GM12875 (cell line): ENCODE results near the gene BLOC1S6.

Experiments
- H3K4me3 ChIP-seq: one replicate; pipeline ENCODE4 v1.5.1; 2011; ENCODE audit warnings: low read depth, low read length, control low read depth
- CTCF ChIP-seq: IDR thresholded peaks from 2 replicates; pipeline ENCODE4 v1.5.1; 2011; ENCODE audit warnings: low read depth, mild to moderate bottlenecking, control low read depth, inconsistent platforms, low read length, moderate library complexity, borderline replicate concordance; ENCODE audit not compliant: insufficient read depth

The BLOC1S6 gene

DNA sequence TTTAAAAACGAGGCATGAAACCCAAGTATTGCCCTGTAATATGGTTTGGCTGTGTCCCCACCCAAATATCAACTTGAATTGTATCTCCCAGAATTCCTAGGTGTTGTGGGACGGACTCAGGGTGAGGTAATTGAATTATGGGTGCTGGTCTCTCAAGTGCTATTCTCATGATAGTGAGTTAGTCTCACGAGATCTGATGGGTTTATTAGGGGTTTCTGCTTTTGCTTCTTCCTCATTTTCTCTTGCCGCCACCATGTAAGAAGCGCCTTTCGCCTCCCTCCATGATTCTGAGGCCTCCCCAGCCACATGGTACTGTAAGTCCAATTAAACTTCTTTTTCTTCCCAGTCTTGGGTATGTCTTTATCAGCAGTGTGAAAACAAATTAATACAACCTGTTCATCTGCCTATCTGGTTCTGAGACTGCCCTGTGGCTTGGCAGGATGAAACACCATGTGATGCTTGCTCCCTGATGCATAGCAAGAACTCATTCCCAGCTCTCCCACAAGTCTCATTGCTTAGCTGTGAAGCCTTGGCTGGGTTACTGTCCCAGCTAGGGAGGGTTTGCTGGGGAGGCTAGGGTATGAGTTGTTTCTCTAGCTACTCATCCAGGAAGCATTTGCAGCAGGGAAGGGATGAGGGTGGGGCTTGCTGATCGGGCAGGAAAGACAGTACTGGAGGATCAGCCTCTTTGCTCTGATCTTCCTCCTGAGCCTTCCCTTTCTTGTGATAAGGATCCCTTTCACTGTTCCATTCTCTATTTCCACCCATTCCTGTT is 43.9 kb downstream of the BLOC1S6 start:
- no peak for TF ChIP-seq CTCF
- peak overlapping the region; percentile 52 for H3K4me3 ChIP-seq

- peak overlapping the region; percentile 52 for H3K4me3 ChIP-seq
- TF ChIP-seq CTCF = no peak
These were observed 44.6 kb downstream of the BLOC1S6 start for GRCh38 chr15:45631776-45632175.

- peak within 1 kb of the TSS; percentile 68 for H3K4me3 ChIP-seq
These were observed 47.4 kb downstream of the BLOC1S6 start, which contains the start of gene SQOR for GRCh38 chr15:45634432-45635190. Gene SQOR (plus strand): TSS chr15:45635029. CDS start chr15:45658924, 23,895 bp downstream.

DNA sequence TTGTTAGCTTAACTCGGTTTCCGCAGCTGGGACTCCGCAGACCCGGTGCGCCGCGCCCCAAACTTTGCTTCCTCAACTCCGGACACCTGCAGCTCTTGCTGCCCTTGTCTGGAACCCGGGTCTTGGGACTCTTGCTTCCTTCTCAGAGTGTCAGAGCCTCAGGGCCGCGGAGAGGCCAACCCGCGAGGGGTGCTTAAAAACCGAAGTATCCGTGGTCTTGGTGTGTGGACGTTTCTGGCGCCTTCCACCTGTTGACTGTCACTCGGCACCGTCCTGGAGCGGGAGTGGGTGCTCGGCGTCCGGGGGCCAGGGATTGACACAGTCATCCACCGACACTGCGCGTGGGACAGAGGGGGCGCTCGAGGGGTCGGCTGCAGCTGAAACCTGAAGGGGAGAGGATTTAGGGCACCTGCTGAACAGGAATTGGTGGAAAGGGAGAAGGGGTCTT is 48.0 kb downstream of the BLOC1S6 start:
- peak overlapping the region; percentile 68 for H3K4me3 ChIP-seq

More at GRCh38 chr15:45634432-45635190, 47.4 kb downstream of the BLOC1S6 start, which contains the start of gene SQOR:
- TF ChIP-seq CTCF = no peak

DNA sequence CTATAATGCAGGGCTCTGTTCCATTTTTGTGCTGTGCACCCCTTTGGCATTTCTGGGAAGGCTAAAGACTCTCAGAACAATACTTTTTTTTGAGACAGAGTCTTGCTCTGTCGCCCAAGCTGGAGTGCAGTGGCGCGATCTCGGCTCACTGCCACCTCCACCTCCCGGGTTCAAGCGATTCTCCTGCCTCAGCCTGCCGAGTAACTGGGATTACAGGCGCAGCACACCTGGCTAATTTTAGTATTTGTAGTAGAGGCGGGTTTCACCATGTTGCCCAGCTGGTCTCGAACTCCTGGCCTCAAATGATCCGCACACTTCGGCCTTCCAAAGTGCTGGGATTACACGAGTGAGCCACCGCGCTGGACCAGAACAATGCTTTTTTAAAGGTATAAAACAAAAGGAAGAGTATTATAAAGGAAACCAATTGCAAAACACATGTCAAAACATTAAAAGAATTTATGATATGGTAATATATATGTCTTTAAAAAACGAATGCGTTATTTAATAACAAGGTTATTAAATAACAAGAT is 48.6 kb downstream of the BLOC1S6 start:
- H3K4me3 ChIP-seq = peak overlapping the region; percentile 68
- no peak for TF ChIP-seq CTCF

More for the DNA sequence above, 48.0 kb downstream of the BLOC1S6 start:
- TF ChIP-seq CTCF = peak; percentile 77

DNA sequence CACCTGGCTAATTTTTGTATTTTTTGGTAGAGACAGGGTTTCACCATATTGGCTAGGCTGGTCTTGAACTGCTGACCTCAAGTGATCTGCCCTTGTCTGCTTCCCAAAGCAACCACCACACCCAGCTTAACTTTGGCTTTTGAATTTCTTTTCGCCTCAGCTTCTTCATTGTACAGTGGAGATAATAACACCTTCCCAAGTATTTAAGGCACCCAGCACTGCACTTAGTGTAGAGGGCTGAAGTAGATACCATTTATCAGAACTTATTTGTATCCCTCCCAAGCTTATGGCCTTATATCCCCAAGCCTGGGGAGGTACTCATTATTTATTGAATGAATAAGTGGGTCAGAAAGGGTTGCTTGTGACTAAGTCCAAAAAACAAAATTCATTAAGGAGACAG is 50.0 kb downstream of the BLOC1S6 start:
- H3K4me3 ChIP-seq = no peak overlapping the region
- TF ChIP-seq CTCF = no peak
